ELR (cell line): ENCODE measurements around the gene SORCS2.

Experiments
- DNase-seq: peaks from one replicate; pipeline ENCODE4 v3.0.0-alpha.2; 2015; ENCODE audit warnings: low read depth

SORCS2 gene

GRCh38 chr4:7415927-7416686 lies 223.8 kb downstream of the SORCS2 start:
- no peak for DNase-seq

GRCh38 chr4:7416745-7417432 lies 224.6 kb downstream of the SORCS2 start:
- no peak for DNase-seq

- no peak for DNase-seq
Observed at GRCh38 chr4:7417639-7418038, 225.3 kb downstream of the SORCS2 start.

GRCh38 chr4:7418131-7418943 lies 226.0 kb downstream of the SORCS2 start:
- DNase-seq: no peak

GRCh38 chr4:7419961-7420660 lies 227.8 kb downstream of the SORCS2 start:
- DNase-seq: no peak

- no peak for DNase-seq
Observed at GRCh38 chr4:7420661-7421040, 228.3 kb downstream of the SORCS2 start.

- no peak for DNase-seq
Observed at GRCh38 chr4:7421356-7422150, 229.2 kb downstream of the SORCS2 start.

- no peak for DNase-seq
Observed at GRCh38 chr4:7422151-7422897, 230.0 kb downstream of the SORCS2 start.

GRCh38 chr4:7422898-7423180 lies 230.5 kb downstream of the SORCS2 start:
- no peak for DNase-seq

GRCh38 chr4:7423391-7423790 lies 231.1 kb downstream of the SORCS2 start:
- DNase-seq: no peak

GRCh38 chr4:7423801-7424552 lies 231.6 kb downstream of the SORCS2 start:
- no peak for DNase-seq

GRCh38 chr4:7424553-7425111 lies 232.3 kb downstream of the SORCS2 start:
- DNase-seq: no peak

GRCh38 chr4:7425124-7425523 lies 232.8 kb downstream of the SORCS2 start:
- DNase-seq: no peak

- DNase-seq: no peak
Observed at GRCh38 chr4:7425591-7426468, 233.5 kb downstream of the SORCS2 start.

- no peak for DNase-seq
Observed at GRCh38 chr4:7426525-7427171, 234.3 kb downstream of the SORCS2 start.

GRCh38 chr4:7427361-7427760 lies 235.0 kb downstream of the SORCS2 start:
- no peak for DNase-seq

- no peak for DNase-seq
Observed at GRCh38 chr4:7427831-7428260, 235.5 kb downstream of the SORCS2 start.
